Measurements from ENCODE around the gene MRPL47. TPM values are rescaled to one million over a fixed set of nuclear protein-coding genes. Genes with fewer than 3 reads are reported as not detected.
A peak's percentile ranks its signal among the peaks of the same experiment; 100 is the strongest.

The MRPL47 gene
- total RNA-seq, 1 donor = 40.6 TPM

DNA sequence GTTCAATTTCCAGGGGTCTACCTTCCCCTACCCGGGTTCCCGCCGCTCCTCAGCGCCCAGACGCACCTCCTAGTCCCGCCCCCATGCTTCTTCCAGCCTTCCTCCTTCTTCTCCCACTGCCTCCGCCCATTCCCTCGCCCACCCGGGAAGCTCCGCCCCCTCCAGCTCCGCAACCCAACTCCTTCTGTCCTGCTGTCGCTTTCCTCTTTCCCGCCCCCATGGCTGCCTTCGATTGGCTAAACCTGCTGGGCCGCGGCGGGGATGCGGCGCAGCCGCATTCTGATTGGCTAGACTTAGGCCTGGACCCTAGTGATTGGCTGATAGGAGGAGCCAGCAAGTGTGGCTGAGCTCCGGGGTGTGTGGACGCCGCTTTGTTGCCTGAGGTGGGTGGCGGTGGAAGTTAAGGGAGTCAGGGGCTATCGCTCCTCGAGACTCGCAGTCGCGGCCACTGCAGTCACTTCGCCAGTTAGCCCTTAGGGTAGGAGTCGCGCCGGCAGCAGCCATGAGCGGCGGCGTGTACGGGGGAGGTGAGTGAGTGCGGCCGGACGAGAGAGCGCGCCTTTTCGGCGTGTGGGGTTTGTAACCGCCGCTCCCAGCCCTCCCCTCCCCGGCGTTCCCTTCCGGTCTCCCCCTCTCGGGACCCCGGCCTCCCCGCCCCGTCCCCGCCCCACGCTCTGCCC, 41.7 kb downstream of the MRPL47 start, which contains the start of gene ACTL6A:
ACTL6A (plus strand) TSS at position 336 of the 680 bp plus-strand sequence; CDS start at position 503, 167 bp downstream.
- DNase-seq (ENCODE audit: low read depth) = peak; percentile 99
- H3K4me3 ChIP-seq (ENCODE audit: low read depth, low read length) = peak within 1 kb of the TSS; percentile 88
- TF ChIP-seq, protein P1, sequence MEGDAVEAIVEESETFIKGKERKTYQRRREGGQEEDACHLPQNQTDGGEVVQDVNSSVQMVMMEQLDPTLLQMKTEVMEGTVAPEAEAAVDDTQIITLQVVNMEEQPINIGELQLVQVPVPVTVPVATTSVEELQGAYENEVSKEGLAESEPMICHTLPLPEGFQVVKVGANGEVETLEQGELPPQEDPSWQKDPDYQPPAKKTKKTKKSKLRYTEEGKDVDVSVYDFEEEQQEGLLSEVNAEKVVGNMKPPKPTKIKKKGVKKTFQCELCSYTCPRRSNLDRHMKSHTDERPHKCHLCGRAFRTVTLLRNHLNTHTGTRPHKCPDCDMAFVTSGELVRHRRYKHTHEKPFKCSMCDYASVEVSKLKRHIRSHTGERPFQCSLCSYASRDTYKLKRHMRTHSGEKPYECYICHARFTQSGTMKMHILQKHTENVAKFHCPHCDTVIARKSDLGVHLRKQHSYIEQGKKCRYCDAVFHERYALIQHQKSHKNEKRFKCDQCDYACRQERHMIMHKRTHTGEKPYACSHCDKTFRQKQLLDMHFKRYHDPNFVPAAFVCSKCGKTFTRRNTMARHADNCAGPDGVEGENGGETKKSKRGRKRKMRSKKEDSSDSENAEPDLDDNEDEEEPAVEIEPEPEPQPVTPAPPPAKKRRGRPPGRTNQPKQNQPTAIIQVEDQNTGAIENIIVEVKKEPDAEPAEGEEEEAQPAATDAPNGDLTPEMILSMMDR (IDR thresholded peaks at IDR 0.05; ENCODE audit: insufficient read depth, low read length) = no peak

DNA sequence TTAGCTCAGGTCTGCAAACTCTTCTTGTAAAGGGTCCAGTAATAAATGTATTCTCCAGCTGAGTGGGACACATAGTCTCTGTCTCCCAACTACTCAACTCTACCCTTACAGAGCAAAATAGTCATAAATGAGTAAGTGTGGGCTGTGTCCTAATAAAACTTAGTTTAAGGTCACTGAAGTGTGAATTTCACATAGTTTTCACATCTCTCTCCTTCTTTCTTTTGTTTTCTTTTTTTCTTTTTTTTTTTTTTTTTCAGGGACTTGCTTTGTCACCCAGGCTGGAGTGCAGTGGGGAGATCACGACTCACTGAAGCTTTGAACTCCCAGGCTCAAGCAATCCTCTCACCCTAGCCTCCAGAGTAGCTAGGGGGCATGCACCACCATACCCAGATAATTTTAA, 43.6 kb downstream of the MRPL47 start:
- no peak for DNase-seq (ENCODE audit: low read depth)
- TF ChIP-seq, protein P1 (IDR thresholded peaks at IDR 0.05; ENCODE audit: insufficient read depth, low read length) = no peak
- H3K4me3 ChIP-seq (ENCODE audit: low read depth, low read length) = no peak overlapping the region

DNA sequence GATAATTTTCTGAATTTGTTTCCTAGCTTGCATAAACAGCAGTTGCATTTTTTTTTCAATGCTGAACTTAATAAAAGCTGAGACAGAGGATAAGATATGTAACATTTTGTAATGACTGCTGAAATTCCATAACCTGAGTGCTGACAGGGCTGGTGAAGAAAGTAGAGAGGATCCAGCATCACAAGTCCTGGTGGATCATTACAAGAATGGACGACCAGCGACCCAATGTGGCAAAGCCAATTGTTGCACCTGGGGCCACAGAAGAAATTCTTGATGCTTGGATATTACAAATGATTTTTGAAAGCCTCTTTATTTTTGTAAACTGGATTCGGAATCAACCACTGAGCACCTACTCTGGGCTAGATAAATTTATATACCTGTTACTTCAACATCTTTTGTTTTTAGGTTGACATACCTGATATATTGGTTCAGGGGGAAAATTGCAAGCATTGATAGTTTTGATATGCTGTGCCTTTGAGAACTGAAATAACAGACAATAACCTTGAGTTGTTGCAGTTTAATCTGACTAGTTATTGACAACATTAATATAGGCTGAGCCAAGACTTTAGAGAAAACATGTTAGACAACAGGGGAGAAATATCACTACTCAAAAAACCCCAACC, 45.6 kb downstream of the MRPL47 start:
- no peak overlapping the region for H3K4me3 ChIP-seq (ENCODE audit: low read depth, low read length)
- peak; percentile 85 for DNase-seq (ENCODE audit: low read depth)
- TF ChIP-seq, protein P1 (IDR thresholded peaks at IDR 0.05; ENCODE audit: insufficient read depth, low read length) = peak; percentile 90

DNA sequence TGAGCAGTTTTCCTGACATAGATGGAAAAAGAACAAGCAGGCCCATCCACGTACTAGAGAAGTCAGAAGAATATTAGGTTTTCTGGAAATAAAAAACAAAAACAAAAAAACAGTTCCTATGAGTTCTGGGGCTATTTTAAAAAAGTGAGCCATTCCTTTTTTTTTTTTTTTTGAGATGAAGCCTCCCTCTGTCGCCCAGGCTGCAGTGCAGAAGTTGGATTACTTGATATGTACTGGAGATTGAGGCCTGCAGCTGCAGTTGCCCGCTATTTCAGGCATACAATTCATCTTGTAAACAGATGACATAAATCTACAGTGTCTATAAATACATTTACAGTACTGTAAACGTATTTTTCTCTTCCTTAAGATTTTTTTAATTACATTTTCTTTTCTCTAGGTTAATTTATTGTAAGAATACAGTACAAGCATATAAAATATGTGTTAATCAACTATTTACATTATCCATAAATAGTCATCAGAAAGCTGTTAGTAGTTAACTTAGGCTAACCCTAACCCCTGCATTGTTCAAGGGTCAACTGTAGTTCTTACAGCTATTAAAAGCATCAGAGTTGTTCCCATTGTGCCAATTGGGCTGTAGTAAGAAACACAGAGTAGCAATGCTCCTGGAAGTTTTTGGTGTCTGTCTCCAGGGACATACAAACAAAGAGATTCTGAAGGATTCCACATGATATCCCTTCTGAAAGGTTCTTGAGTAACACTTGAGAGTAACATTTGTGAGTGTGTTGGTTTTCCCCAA, 52.9 kb downstream of the MRPL47 start:
- TF ChIP-seq, protein P1 (IDR thresholded peaks at IDR 0.05; ENCODE audit: insufficient read depth, low read length) = no peak
- DNase-seq (ENCODE audit: low read depth) = no peak

DNA sequence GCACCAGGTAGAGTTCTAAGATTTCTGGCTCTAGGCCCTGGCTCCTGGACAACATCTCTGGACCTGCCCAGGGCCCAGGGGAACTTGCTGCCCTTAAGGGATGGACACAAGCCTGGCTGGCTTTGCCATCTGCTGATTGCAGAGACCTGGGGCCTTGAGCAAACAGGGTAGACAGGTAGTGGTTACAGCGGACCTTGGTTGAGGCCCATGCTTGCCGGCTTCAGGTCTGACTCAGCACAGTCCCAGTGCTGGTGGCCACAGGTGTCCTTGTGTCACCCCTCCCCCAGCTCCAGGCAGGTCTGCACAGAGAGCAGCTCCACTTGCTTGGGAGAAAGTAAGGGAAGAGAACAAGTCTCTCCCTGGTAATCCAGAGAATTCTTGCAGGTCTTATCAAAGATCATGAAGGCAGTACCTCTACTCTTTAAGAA, 57.6 kb downstream of the MRPL47 start:
- DNase-seq (ENCODE audit: low read depth) = no peak
- TF ChIP-seq, protein P1 (IDR thresholded peaks at IDR 0.05; ENCODE audit: insufficient read depth, low read length) = no peak
- H3K4me3 ChIP-seq (ENCODE audit: low read depth, low read length) = no peak overlapping the region

More for the DNA sequence above, 52.9 kb downstream of the MRPL47 start:
- H3K4me3 ChIP-seq (ENCODE audit: low read depth, low read length) = no peak overlapping the region

DNA sequence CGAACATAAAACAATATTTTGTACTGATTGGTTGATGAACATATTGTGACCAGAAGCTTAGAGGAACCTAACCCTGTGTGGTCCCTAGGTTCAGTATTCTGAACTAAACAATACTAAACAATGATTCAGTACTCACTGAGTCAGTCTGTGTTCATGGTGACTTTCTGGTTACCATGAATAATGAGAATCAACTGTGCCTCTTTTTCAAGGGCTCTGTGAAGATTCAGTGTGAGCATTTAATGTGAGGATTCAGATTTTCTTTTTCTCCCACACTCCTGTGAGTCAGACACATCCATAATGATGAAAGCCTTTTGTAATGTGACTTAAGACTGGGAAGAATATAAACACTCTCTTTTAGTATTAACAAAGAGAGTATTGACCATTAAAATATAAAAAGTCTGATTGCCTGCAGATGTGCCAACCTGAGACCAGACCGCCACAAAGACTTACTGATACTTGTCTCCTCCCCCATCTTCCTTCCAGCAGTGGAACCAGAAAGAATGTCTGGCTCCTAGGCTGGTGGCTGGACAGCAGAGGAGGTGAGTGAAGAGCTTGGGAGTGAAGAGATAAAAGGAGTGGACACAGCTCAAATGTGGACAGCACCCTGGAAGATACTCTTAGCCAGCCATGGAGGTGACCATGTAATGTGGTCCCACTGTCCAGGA, 59.3 kb downstream of the MRPL47 start:
- peak; percentile 68 for DNase-seq (ENCODE audit: low read depth)
- TF ChIP-seq, protein P1 (IDR thresholded peaks at IDR 0.05; ENCODE audit: insufficient read depth, low read length) = no peak
- no peak overlapping the region for H3K4me3 ChIP-seq (ENCODE audit: low read depth, low read length)

Data from fibroblast of the aortic adventitia (primary cell).